Measurements from ENCODE around the gene EFHD1. TPM values are rescaled to one million over a fixed set of nuclear protein-coding genes. Genes with fewer than 3 reads are reported as not detected.
"Not testable (repeated sequence)": the region's sequence is repeated elsewhere in the genome, so short reads cannot be mapped to it uniquely, and the experiment has no call there.

EFHD1 gene
- polyA plus RNA-seq, 1 donor from 2014 or later: 0.73 TPM

DNA sequence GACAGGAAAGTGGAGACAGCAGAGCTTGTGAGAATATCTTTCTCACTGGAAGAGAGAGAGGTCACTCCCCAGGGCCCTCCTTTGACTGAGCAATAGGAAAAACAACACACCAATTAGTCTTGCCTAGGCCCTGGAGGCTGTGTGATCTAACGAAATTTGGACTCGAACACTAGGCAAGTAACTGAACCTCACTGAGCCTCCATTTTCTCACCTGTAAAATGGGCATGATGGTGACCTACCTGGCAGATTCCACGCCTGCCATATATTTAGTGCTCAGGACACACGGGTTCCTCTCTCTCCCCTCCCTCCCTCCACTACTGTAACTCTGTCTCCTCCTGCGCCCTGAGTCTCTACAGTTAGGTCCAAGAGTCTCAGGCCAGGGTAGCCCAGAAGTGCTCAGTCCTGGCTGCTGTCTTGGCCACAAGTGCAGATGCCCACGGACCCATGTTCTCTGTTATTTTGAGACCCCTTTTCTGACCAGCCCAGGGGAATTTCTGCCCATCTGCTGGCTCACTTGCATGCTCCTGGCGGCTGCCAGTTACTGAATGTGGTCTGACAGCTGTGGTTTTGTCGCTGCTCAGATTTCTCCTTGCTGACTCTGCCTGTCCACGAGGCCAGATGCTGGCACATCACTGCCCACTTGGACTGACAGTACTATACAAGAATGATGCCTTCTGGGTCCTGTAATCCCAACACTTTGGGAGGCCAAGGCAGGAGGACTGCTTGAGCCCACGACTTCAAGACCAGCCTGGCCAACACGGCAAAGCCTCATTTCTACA lies 54.2 kb downstream of the EFHD1 start:
- Mint-ChIP-seq H3K4me1 (no peaks in the 10 kb centered on the region), H3K36me3 (no peaks in the 10 kb centered on the region), H3K27ac (no peak overlapping the region), H3K27me3 (peaks cover 3% of the 10 kb centered on the region), H3K4me3 (no peak overlapping the region), H3K9me3 (peaks cover 0 to 2% (median 0%) of the 10 kb centered on the region in 3 donors)

DNA sequence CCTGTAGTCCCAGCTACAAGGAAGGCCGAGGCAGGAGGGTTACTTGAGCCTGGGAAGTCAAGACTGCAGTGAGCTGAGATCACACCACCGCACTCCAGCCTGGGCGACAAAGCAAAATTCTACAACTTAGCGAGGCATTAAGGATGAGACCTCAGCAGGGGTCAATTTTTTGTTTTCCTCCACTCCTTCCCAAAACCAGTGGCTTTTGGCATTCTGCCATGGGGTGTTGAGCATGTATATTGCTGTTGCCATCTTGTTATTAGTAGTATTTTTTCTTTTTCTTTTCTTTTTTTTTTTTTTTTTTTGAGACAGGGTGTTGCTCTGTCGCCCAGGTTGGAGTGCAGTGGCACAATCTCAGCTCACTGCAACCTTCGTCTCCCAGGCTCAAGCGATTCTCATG lies 54.8 kb downstream of the EFHD1 start:
- no peak overlapping the region for H3K4me3 Mint-ChIP-seq
- peaks cover 0 to 4% (median 0%) of the 10 kb centered on the region in 3 donors for H3K9me3 Mint-ChIP-seq
- no peaks in the 10 kb centered on the region for H3K36me3 Mint-ChIP-seq
- H3K27ac Mint-ChIP-seq: no peak overlapping the region
- H3K27me3 Mint-ChIP-seq: peaks cover 2% of the 10 kb centered on the region
- H3K4me1 Mint-ChIP-seq: no peaks in the 10 kb centered on the region

DNA sequence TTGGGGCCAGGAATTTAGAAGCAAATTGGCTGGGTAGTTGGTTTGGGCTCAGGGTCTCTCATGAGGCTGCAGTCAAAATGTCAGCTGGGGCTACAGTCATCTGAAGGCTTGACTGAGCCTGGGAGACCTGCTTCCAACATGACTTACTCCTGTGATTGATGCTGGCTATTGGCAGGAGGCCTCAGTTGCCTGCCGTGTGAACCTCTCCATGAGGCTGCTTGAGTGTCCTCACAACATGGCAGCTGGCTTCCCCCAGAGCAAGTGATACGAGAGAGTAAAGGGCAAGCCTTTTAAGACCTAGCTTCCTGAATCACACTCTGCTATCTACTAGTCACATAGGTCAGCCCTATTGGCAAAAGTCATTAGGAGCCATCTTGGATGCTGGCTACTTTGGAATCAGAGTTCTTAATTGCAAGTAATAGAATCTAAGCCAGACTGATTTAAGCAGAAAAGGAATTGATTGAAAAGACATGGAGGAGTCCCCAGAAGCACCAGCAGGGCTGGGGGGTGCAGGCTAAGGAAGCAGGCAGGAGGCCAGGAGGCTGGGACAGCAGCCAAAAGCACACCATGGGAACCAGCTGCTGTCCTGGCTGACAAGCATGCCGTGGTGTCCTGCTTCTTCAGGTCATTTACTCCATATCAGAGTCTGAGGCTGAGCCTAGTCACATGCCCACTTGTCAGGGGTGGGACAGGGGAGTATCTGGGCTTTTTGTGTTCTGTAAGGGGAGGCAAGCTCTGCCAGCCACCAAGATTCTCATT lies 55.9 kb downstream of the EFHD1 start:
- H3K4me1 Mint-ChIP-seq: peaks cover 0 to 3% (median 0%) of the 10 kb centered on the region in 3 donors
- H3K36me3 Mint-ChIP-seq: no peaks in the 10 kb centered on the region
- peaks cover 0 to 4% (median 0%) of the 10 kb centered on the region in 3 donors for H3K9me3 Mint-ChIP-seq
- no peaks in the 10 kb centered on the region for H3K27me3 Mint-ChIP-seq
- no peak overlapping the region for H3K27ac Mint-ChIP-seq
- peak overlapping the region in 1 of 4 donors; percentile 43 for H3K4me3 Mint-ChIP-seq

DNA sequence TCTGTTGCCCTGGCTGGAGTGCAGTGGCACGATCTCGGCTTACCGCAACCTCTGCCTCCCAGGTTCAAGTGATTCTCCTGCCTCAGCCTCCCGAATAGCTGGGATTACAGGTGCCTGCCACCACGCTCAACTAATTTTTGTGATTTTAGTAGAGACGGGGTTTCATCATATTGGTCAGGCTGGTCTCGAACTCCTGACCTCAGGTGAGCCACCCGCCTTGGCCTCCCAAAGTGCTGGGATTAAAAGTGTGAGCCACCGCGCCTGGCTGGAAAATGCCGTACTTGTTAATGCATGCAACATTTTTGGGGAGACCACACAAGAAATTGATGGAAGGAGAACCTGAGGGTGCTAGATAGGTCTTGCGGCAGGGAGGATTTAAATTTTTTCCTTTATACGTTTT lies 57.7 kb downstream of the EFHD1 start:
- H3K27me3 Mint-ChIP-seq, H3K4me1 Mint-ChIP-seq, H3K36me3 Mint-ChIP-seq, H3K4me3 Mint-ChIP-seq, H3K27ac Mint-ChIP-seq, H3K9me3 Mint-ChIP-seq: not testable (repeated sequence)

DNA sequence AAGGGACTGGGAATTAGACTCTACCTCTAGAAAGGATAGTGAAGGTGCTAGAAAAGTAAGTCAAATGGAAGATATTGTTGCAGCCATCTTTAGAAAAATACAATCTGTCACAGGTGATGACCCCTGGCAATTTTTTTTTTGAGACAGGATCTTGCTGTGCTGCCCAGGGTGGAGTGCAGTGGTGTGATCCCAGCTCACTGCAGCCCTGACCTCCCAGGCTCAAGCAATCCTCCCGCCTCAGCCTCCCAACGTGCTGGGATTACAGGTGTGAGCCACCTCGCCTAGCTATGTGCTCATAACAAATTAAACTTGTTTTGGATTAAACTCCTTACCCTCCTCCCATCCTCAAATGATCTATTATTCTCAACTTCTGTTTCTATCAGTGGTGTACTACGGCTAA lies 59.9 kb downstream of the EFHD1 start:
- Mint-ChIP-seq H3K27ac (no peak overlapping the region), H3K36me3 (no peaks in the 10 kb centered on the region), H3K4me1 (peaks cover 7 to 12% (median 9%) of the 10 kb centered on the region in 3 donors), H3K27me3 (no peaks in the 10 kb centered on the region), H3K9me3 (peaks cover 2 to 7% (median 3%) of the 10 kb centered on the region in 3 donors), H3K4me3 (peak overlapping the region in 1 of 4 donors; percentile 47)

DNA sequence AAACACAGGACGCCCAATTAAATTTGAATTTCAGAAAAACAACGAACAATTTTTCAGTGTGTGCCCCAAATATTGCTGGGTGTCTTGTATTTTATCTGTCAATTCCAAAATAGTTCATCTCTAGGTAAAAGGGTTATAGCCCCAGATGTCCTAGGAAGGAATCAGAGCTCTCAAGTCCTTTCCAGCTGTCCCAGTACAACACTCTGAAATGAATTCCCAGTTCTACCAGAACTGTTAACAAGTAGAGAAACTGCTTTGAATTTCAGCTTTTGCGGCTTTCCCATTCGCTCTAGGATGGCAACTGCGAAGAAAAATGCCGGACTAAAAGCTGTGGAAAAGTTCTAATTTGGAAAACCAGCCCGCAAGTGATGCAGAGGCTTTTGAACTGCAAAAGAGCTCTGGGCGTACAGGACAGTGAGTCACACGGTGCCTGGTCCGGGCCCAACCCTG lies 63.2 kb downstream of the EFHD1 start:
- H3K36me3 Mint-ChIP-seq: peaks cover 5% of the 10 kb centered on the region

DNA sequence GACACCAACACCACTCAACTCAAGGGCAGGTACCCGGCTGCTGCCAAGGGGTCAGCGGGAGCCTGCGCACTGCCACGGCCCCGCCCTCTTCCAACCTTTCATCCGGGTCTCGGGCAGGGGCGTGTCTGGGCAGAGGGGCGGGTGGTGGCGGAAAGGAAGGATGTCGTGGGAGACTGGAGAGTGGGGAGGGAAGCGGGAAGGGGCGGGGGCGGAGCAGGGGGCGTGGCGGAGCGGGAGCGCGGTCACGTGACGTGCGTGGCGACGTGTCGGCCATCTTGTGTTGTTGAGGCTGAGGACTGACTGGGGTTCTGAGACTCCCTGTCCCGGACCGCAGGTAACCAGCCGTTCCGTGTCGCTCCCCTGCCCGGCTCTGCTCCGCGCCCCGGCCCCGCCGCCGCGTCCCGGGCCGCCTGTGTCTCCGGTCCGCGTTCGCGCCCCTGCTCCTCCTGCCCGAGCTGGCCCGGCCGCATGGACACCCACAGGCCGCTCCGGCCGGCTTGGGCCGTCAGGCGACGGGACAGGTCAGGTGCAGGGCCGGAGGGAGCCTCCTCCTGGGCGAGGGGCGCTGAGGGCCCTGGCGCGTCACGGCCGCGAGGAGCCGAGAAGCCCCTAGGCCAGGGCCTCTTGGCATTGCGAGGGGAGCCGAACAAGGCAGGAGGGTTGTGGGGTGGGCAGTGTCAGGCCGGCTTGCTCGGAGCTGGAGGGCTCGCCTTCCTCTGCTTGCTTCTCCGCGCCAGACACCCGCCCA lies 63.8 kb downstream of the EFHD1 start, which contains the start of gene GIGYF2:
Gene GIGYF2 (plus strand): TSS at position 273 of the 748 bp plus-strand sequence. CDS start 37,867 bp downstream, outside the sequence.
- Mint-ChIP-seq H3K4me1 (peaks cover 24 to 33% (median 26%) of the 10 kb centered on the region in 3 donors), H3K27me3 (no peaks in the 10 kb centered on the region), H3K4me3 (peak within 1 kb of the TSS; percentile 89 to 98 (median 94)), H3K9me3 (peaks cover 2 to 7% (median 3%) of the 10 kb centered on the region in 3 donors), H3K27ac (peak within 1 kb of the TSS; percentile 63 to 88 (median 85)), H3K36me3 (peaks cover 5% of the 10 kb centered on the region)

More for the DNA sequence above, 63.2 kb downstream of the EFHD1 start:
- Mint-ChIP-seq H3K4me3 (peak overlapping the region; percentile 89 to 98 (median 94)), H3K9me3 (peaks cover 2 to 7% (median 3%) of the 10 kb centered on the region in 3 donors), H3K27ac (peak overlapping the region; percentile 63 to 88 (median 85)), H3K4me1 (peaks cover 24 to 33% (median 26%) of the 10 kb centered on the region in 3 donors), H3K27me3 (no peaks in the 10 kb centered on the region)

DNA sequence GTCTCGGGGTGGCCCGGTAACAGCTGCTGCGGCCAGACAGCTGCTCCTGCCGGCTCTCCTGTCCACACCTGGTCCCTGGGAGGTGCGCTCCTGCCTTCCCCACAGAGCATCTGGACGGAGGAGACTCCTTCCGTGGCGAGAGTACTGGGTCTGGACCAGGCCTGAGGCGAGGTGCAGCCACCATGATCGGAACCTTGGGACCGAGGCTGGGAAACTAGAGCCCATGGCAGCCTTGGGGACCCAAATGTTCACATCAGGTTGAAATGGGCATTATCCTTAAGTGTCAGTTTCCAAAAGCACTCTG lies 64.4 kb downstream of the EFHD1 start:
- peaks cover 2 to 5% (median 3%) of the 10 kb centered on the region in 3 donors for H3K9me3 Mint-ChIP-seq
- peaks cover 24 to 36% (median 30%) of the 10 kb centered on the region in 3 donors for H3K4me1 Mint-ChIP-seq
- H3K27me3 Mint-ChIP-seq: no peaks in the 10 kb centered on the region
- H3K4me3 Mint-ChIP-seq: peak overlapping the region; percentile 89 to 98 (median 94)
- H3K36me3 Mint-ChIP-seq: peaks cover 5% of the 10 kb centered on the region
- peak overlapping the region; percentile 63 to 88 (median 76) for H3K27ac Mint-ChIP-seq

DNA sequence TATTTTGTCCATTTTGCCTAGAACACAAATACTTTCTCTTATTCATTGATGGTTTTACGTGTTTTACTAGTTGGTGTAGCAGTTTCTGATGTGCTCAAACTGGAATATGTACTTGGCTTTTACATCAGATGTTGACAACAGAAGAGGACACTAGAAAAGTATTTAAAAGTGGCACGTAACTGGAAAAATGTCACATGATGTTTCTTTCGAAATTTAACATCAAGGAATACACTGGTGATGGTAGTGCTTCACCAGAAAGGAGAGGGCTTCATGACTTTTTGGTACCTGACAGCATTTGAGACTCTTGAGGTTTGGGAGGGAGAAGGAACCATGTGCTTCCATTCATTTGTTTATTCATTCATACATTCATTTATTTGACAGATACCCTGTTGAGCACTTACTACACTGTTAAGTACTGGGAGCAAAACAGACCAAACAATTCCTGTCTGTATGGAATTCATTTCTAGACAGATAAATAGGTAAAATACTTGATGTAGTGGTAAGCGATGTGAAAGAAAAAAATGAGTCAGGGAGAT lies 65.2 kb downstream of the EFHD1 start:
- H3K4me3 Mint-ChIP-seq: peak overlapping the region; percentile 89 to 98 (median 94)
- peaks cover 27 to 34% (median 32%) of the 10 kb centered on the region in 3 donors for H3K4me1 Mint-ChIP-seq
- peaks cover 2 to 3% (median 3%) of the 10 kb centered on the region in 3 donors for H3K9me3 Mint-ChIP-seq
- H3K36me3 Mint-ChIP-seq: peaks cover 7% of the 10 kb centered on the region
- no peaks in the 10 kb centered on the region for H3K27me3 Mint-ChIP-seq
- H3K27ac Mint-ChIP-seq: peak overlapping the region in 1 of 3 donors; percentile 88

DNA sequence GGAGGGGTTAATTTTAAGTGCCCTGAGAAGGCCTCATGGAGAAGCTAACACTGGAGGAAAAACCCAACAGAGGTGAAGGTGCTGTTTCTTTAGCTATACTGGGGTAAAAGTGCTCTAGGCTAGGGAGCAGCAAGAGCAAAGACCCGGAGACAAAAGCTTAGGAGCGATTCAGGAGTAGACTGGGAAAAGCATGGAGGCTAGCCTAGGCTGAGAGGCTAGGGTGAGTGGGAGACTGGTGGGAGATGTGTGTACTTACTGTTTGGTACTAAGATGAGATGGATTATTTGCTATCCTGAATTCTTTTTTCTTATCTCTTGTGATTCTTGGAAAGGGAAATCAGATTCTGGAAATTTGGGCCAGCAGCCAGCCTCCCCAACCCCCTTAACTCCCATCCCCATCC lies 65.7 kb downstream of the EFHD1 start:
- H3K36me3 Mint-ChIP-seq: peaks cover 11% of the 10 kb centered on the region
- no peaks in the 10 kb centered on the region for H3K27me3 Mint-ChIP-seq
- peaks cover 29 to 36% (median 36%) of the 10 kb centered on the region in 3 donors for H3K4me1 Mint-ChIP-seq
- H3K4me3 Mint-ChIP-seq: peak overlapping the region in 3 of 4 donors; percentile 91 to 98 (median 96)
- H3K9me3 Mint-ChIP-seq: peaks cover 2 to 3% (median 3%) of the 10 kb centered on the region in 3 donors
- peak overlapping the region in 1 of 3 donors; percentile 40 for H3K27ac Mint-ChIP-seq

DNA sequence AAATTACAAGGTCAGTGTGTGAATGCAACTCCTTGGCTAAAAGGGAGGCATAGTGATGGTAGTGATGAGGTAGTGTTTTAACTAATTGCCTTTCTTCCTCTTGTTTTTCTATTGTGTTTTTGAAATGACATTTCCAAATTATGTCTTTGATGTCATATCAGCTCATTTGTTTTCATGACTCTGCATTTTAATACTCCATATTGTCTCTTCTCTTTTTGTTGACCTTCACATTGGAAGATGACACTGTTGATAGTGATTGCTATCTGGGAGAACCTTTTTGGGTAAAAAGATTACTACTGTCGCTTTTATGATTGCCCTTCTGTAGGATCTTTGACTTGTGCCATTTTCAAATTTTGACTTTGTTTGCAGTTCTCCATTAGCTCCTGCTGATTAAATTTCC lies 66.8 kb downstream of the EFHD1 start:
- Mint-ChIP-seq H3K4me1 (peaks cover 29 to 38% (median 36%) of the 10 kb centered on the region in 3 donors), H3K36me3 (peaks cover 11% of the 10 kb centered on the region), H3K27me3 (no peaks in the 10 kb centered on the region), H3K27ac (no peak overlapping the region), H3K9me3 (peaks cover 2 to 3% (median 2%) of the 10 kb centered on the region in 3 donors), H3K4me3 (peak overlapping the region in 1 of 4 donors; percentile 91)

DNA sequence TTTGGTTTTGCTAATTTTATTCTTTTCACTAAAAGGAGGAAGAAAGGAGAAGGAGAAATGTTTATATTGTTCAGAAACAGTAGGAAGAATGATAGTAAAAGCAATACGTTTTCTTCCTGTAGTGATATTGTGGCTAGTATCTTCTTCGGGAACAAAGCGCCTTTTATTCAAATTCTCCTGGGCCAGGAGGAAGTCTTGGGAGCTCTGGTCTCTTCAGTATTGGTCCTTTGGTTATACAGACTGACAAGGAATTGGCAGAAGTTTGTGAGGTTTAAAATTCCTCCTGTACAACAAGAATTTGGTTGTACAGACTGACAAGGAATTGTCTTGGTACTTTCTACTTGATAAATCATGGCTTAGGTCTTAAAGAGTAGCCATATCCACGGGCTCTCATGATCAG lies 73.7 kb downstream of the EFHD1 start:
- H3K9me3 Mint-ChIP-seq: no peaks in the 10 kb centered on the region
- H3K4me1 Mint-ChIP-seq: peaks cover 5 to 10% (median 10%) of the 10 kb centered on the region in 3 donors
- no peaks in the 10 kb centered on the region for H3K27me3 Mint-ChIP-seq
- peaks cover 8% of the 10 kb centered on the region for H3K36me3 Mint-ChIP-seq
- no peak overlapping the region for H3K27ac Mint-ChIP-seq
- no peak overlapping the region for H3K4me3 Mint-ChIP-seq

DNA sequence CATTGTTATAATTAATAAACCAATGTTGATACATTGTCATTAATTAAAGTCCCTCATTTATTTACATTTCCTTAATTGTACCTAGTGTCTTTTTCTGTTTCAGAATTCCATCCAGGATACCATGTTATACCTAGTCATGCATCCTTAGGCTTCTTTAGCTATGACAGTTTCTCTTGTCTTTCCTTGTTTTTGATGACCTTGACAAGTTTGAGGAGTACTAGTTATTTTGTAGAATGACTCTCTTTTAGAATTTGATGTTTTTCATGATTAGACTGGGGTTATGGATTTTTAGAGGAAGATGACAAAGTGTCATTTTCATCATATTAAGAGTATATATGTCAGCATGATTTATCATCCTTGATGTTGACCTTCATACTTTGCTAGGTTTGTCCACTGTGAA lies 80.1 kb downstream of the EFHD1 start:
- peaks cover 8 to 12% (median 11%) of the 10 kb centered on the region in 3 donors for H3K4me1 Mint-ChIP-seq
- no peak overlapping the region for H3K4me3 Mint-ChIP-seq

DNA sequence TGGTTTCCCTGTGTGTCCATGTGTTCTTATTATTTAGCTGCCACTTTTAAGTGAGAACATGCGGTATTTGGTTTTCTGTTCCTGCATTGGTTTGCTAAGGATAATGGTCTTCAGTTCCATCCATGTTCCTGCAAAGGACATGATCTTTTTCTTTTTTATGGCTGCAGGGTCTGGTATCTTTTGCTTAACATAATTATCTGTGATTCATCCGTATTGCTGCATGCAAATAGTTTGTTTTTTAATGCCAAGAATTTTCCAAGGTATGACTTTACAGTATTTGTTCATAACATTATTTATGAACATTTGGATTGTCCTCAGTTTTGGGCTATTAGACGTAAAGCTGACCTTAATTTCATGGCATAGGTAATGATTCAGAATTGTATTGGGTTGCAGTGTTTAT lies 81.6 kb downstream of the EFHD1 start:
- Mint-ChIP-seq H3K27me3 (no peaks in the 10 kb centered on the region), H3K9me3 (no peaks in the 10 kb centered on the region), H3K4me3 (no peak overlapping the region), H3K4me1 (peaks cover 8 to 13% (median 13%) of the 10 kb centered on the region in 3 donors), H3K27ac (no peak overlapping the region), H3K36me3 (peaks cover 24% of the 10 kb centered on the region)

More for the DNA sequence above, 80.1 kb downstream of the EFHD1 start:
- Mint-ChIP-seq H3K27me3 (no peaks in the 10 kb centered on the region), H3K36me3 (peaks cover 17% of the 10 kb centered on the region), H3K9me3 (no peaks in the 10 kb centered on the region), H3K27ac (no peak overlapping the region)

Data from IgD-negative memory B cell (primary cell).